Upper lobe of right lung (tissue), 1 donor: Measurements from ENCODE around the gene SPATA33. TPM values are rescaled to one million over a fixed set of nuclear protein-coding genes. Genes with fewer than 3 reads are reported as not detected.

Experiments used
- ATAC-seq: fragments of 200-7000 bp; cut with Tn5 transposase; one replicate; pipeline ENCODE4 v1.9.1; 2020; ENCODE audit warnings: mild to moderate bottlenecking, moderate library complexity
- DNase-seq: peaks from one replicate; pipeline ENCODE4 v3.0.0-alpha.2; 2020
- H3K27ac ChIP-seq: fragments of 200-600 bp; one replicate; pipeline ENCODE4 v1.8.0; 2022
- H3K27me3 ChIP-seq: fragments of 200-600 bp; one replicate; pipeline ENCODE4 v1.8.0; 2022; ENCODE audit warnings: mild to moderate bottlenecking
- H3K36me3 ChIP-seq: fragments of 200-600 bp; one replicate; pipeline ENCODE4 v1.8.0; 2022
- H3K4me1 ChIP-seq: fragments of 200-600 bp; one replicate; pipeline ENCODE4 v1.8.0; 2022
- H3K4me3 ChIP-seq: fragments of 200-600 bp; one replicate; pipeline ENCODE4 v1.8.0; 2022; ENCODE audit warnings: mild to moderate bottlenecking
- H3K9me3 ChIP-seq: fragments of 200-600 bp; one replicate; pipeline ENCODE4 v1.8.0; 2022
- intact Hi-C: fragments of 100-400 bp; cut with DNase I; formaldehyde crosslinking; loops from one replicate; pipeline ENCODE4 v1.11.0; 2022
- long read RNA-seq: library from polyadenylated mRNA; unstranded; transcript quantifications from one replicate; pipeline ENCODE4 v2.0.0, GENCODE V29; 2021
- total RNA-seq: library from RNA; stranded (reverse); fragmentation: NEBNext Ultra II Directional; extraction: Animal tissue kit (Norgen Biotek cat#: 25700); gene quantifications from one replicate; pipeline ENCODE4 v1.2.1, GENCODE V29; 2021
- TF ChIP-seq, protein P1 (sequence below): fragments of 200-600 bp; IDR thresholded peaks from one replicate; pipeline ENCODE4 v1.8.0; 2022; ENCODE audit warnings: antibody characterized with exemption
- donor health status: DM: no; HTN: yes; CAD: no; lungs with severe emphysema.

The SPATA33 gene
- 8.1 TPM for total RNA-seq
- long read RNA-seq, partial matches to known transcripts: 0 of 8 reads
- long read RNA-seq, other reads (novel, unspliced or antisense): 2 of 8 reads

DNA sequence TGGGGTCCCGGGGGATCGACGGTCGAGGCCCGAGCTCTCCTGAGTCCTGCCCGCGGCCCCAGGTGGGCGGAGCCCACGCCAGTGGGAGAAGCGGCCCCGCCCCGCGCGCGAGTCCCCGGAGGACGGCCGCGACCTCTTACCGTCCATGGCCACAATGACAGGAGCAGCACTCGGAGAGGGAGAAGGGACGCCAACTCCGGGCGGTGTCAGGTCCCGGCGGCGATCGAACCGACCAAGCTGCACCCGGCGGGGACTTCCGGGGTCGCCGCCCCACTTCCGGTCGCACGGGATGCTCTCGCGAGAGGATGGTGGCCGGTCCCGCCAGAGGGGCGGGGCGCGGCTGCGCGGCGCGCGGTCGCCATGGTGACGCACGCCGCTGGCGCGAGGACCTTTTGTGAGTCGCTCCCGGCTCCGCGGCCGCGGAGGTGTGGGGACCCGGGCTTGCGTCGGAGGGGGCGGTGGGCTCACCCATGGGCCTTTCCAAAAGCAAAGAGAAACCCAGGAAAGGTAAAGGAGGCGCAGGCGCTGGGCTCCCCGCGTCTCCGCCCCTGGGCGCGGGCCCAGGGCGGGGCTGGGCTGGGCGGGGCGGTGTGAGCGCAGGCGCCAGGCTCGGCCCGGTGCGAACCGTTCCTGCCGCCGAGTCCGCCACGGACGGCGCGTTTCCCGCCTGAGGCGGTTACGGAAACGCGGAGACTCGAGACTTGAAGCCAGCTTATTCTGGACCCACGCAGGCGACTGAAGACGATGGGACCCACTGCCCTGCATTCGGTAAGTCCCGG is at the start of gene SPATA33, which contains the start of gene CHMP1A:
TSS of gene SPATA33 (plus strand) at position 395 of the 779 bp plus-strand sequence. CDS start at position 471, 76 bp downstream.
TSS of gene CHMP1A (minus strand) at position 267 of the 779 bp plus-strand sequence. CDS start at position 147, 120 bp downstream.
- peaks cover 16% of the 10 kb centered on the region for H3K36me3 ChIP-seq
- peaks cover 25% of the 10 kb centered on the region for H3K4me1 ChIP-seq
- H3K9me3 ChIP-seq: no peaks in the 10 kb centered on the region
- DNase-seq (peak; percentile 95), ATAC-seq (peak; percentile 97)
- no peaks in the 10 kb centered on the region for H3K27me3 ChIP-seq
- intact Hi-C loops: no loop called here
- TF ChIP-seq, protein P1, sequence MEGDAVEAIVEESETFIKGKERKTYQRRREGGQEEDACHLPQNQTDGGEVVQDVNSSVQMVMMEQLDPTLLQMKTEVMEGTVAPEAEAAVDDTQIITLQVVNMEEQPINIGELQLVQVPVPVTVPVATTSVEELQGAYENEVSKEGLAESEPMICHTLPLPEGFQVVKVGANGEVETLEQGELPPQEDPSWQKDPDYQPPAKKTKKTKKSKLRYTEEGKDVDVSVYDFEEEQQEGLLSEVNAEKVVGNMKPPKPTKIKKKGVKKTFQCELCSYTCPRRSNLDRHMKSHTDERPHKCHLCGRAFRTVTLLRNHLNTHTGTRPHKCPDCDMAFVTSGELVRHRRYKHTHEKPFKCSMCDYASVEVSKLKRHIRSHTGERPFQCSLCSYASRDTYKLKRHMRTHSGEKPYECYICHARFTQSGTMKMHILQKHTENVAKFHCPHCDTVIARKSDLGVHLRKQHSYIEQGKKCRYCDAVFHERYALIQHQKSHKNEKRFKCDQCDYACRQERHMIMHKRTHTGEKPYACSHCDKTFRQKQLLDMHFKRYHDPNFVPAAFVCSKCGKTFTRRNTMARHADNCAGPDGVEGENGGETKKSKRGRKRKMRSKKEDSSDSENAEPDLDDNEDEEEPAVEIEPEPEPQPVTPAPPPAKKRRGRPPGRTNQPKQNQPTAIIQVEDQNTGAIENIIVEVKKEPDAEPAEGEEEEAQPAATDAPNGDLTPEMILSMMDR: no peak
- peak within 1 kb of the TSS; percentile 88 for H3K27ac ChIP-seq
- H3K4me3 ChIP-seq: peak within 1 kb of the TSS; percentile 97

- Histone ChIP-seq H3K27me3 (no peaks in the 10 kb centered on the region), H3K36me3 (no peaks in the 10 kb centered on the region), H3K4me1 (no peaks in the 10 kb centered on the region), H3K9me3 (no peaks in the 10 kb centered on the region), H3K27ac (no peak overlapping the region), H3K4me3 (no peak overlapping the region)
- intact Hi-C loops: no loop called here
- no peak for DNase-seq
- no peak for ATAC-seq
- TF ChIP-seq, protein P1: no peak
These were observed 49.5 kb upstream of the SPATA33 start for GRCh38 chr16:89607937-89608740.

DNA sequence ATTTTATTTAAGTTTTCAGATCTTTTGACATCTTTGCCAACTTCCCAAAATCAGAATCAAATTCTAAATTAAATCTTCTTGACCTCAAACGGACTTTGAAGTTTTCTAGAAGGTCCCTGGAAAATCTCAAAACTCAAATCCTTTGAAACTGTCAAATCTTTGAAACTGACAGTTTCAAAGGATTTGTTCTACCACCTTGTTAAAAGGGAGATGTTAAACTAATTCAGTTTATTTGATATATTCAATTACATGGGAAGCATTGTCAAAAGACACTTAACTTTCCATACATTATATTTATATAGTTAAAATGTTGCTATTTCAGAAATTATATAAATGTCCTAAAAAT is 47.6 kb upstream of the SPATA33 start:
- H3K27ac ChIP-seq: no peak overlapping the region
- H3K9me3 ChIP-seq: no peaks in the 10 kb centered on the region
- H3K27me3 ChIP-seq: no peaks in the 10 kb centered on the region
- H3K4me3 ChIP-seq: no peak overlapping the region
- H3K4me1 ChIP-seq: no peaks in the 10 kb centered on the region
- DNase-seq (no peak), ATAC-seq (no peak)
- H3K36me3 ChIP-seq: no peaks in the 10 kb centered on the region
- intact Hi-C loops: no loop called here
- TF ChIP-seq, protein P1: no peak

DNA sequence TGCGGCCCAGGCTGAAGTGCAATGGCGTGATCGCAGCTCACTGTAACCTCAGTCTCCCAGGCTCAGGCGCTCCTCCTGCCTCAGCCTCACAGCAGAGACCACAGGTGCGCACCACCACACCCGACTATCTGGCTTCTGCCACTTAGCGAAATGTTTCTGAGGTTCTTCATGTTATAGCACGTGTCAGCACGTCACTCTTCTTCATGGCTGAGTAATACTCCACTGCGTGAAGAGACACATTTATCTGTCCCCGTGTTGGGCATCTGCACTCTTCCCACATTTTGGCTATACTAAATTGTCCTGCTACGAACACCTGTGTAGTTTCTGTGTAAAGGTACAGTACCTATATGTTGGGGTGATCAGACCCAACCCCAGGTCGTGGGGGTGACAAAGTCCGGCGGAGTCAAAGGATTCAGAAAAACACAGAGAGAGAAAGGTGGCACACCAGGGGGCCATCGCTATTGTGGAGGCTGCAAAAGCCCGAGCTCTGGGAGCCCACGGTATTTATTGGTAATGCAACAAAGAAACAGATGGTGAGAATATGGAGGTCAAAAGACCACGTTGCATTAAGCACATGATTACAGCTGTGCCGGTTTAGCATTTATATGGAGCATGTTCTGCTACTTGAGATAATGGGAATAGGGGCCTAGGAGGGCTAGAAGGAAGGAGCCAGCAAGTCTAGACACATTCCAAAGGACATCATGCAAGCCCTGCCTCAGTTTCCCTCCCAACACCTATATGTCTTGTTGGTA is 45.0 kb upstream of the SPATA33 start:
- no peaks in the 10 kb centered on the region for H3K27me3 ChIP-seq
- ATAC-seq (no peak), DNase-seq (no peak)
- intact Hi-C loops: no loop called here
- no peaks in the 10 kb centered on the region for H3K4me1 ChIP-seq
- no peak overlapping the region for H3K27ac ChIP-seq
- no peaks in the 10 kb centered on the region for H3K36me3 ChIP-seq
- no peaks in the 10 kb centered on the region for H3K9me3 ChIP-seq
- TF ChIP-seq, protein P1: no peak
- no peak overlapping the region for H3K4me3 ChIP-seq

GRCh38 chr16:89613231-89613953 is 44.2 kb upstream of the SPATA33 start, which contains the start of gene DPEP1:
DPEP1 (plus strand) TSS chr16:89613642; CDS start chr16:89630411, 16,769 bp downstream.
- H3K4me3 ChIP-seq: no peak within 1 kb of the TSS
- no peaks in the 10 kb centered on the region for H3K9me3 ChIP-seq
- intact Hi-C loops: no loop called here
- no peaks in the 10 kb centered on the region for H3K36me3 ChIP-seq
- no peaks in the 10 kb centered on the region for H3K4me1 ChIP-seq
- no peak for DNase-seq
- H3K27me3 ChIP-seq: no peaks in the 10 kb centered on the region
- H3K27ac ChIP-seq: no peak within 1 kb of the TSS
- TF ChIP-seq, protein P1: no peak
- peak; percentile 21 for ATAC-seq
